Adrenal gland (tissue), 19 donors: ENCODE measurements around the gene CGGBP1. TPM values are rescaled to one million over a fixed set of nuclear protein-coding genes. Genes with fewer than 3 reads are reported as not detected.
A peak's percentile ranks its signal among the peaks of the same experiment; 100 is the strongest.

Source experiments
- DNase-seq, 7 donors: peaks; one replicate each; pipeline ENCODE4 v3.0.0-alpha.2; 2019 to 2020
- H3K27ac ChIP-seq, 5 donors: fragments of 200-600 bp; sonication (generic) in 4 of 5; 1 replicate in 3 of 5; 2 replicates in 2 of 5; pipeline versions ENCODE4 v1.5.1 to v1.8.0; 2016 to 2020; ENCODE audit warnings: mild to moderate bottlenecking in 1 of 5
- H3K27me3 ChIP-seq: fragments of 200-600 bp; 2 replicates; pipeline ENCODE4 v1.8.0; 2021
- H3K36me3 ChIP-seq, 2 donors: fragments of 200-600 bp; replicated peaks in 1 of 2; 1 replicate in 1 of 2; 2 replicates in 1 of 2; pipeline versions ENCODE4 v1.5.1 to v1.8.0; 2018 to 2022
- H3K4me1 ChIP-seq, 2 donors: fragments of 200-600 bp; replicated peaks in 1 of 2; 1 replicate in 1 of 2; 2 replicates in 1 of 2; pipeline versions ENCODE4 v1.5.1 to v1.8.0; 2018 to 2021
- H3K4me3 ChIP-seq, 4 donors: fragments of 200-600 bp; sonication (generic) in 3 of 4; one replicate each; pipeline ENCODE4 v1.5.1; 2016 to 2018
- H3K9me3 ChIP-seq, 3 donors: fragments of 200-600 bp; sonication (generic) in 1 of 3; replicated peaks in 1 of 3; 1 replicate in 2 of 3; 2 replicates in 1 of 3; pipeline versions ENCODE4 v1.5.1 to v1.8.0; 2016 to 2021
- POLR2A ChIP-seq, 2 donors: fragments of 450-650 bp; IDR thresholded peaks; one replicate each; pipeline ENCODE4 v1.6.1; 2017; ENCODE audit warnings: antibody characterized with exemption in 2 of 2, mild to moderate bottlenecking in 2 of 2, moderate library complexity in 1 of 2
- WGBS, 4 donors: extraction: QIAGEN DNeasy Blood & Tissue Kit in 2 of 4; methylation state at CpG; one replicate each; pipeline versions ENCODE4 v1.1.5 to v1.1.7; 2013 to 2017; 5-methylcytosine and 5-hydroxymethylcytosine counted together
- intact Hi-C, 2 donors: fragments of 100-400 bp; cut with DNase I; formaldehyde crosslinking; loops; one replicate each; pipeline versions ENCODE4 v1.14.1 to v1.15.0; 2022 to 2023
- long read RNA-seq, 10 donors: library from polyadenylated mRNA in 3 of 10; unstranded in 2 of 10; stranded (forward) in 1 of 10; transcript quantifications; one replicate each; pipeline ENCODE4 v2.0.0 and lab custom pipeline, GENCODE V29; 2021 to 2026
- polyA plus RNA-seq, 3 donors: library from polyadenylated mRNA; stranded (reverse); fragments of 200-250 nt in 2 of 3; fragments of 350-450 nt in 1 of 3; fragmentation: Illumina TruSeq in 1 of 3; extraction: RNeasy Lipid Tissue Mini Kit (QIAGEN cat#74804) in 1 of 3; gene quantifications; one replicate each; pipeline ENCODE4 v1.2.3, GENCODE V29; 2013 to 2014
- total RNA-seq, 9 donors: library from RNA; depleted of rRNA in 4 of 9; stranded (reverse); fragments of >200 nt in 4 of 9; fragments of 120-200 nt in 1 of 9; fragmentation: NEBNext Ultra II Directional in 1 of 9; extraction: Animal tissue kit (Norgen Biotek cat#: 25700) in 1 of 9; gene quantifications; one replicate each; pipeline versions ENCODE4 v1.1.0 to v1.2.4, GENCODE V29; 2013 to 2023
- TF ChIP-seq, protein P1 (sequence below), 6 experiments: fragments of 450-650 bp in 4 of 6; fragments of 200-600 bp in 2 of 6; sonication (generic) in 1 of 6; IDR thresholded peaks; 1 replicate in 5 of 6; 2 replicates in 1 of 6; pipeline versions ENCODE4 v1.5.1 to v1.8.0; 2016 to 2021; ENCODE audit warnings: antibody characterized with exemption in 6 of 6, mild to moderate bottlenecking in 2 of 6, moderate library complexity in 1 of 6
- donor health status: healthy with polysubstance abuse.
- donor health status: Bipolar disorder and iron deficiency.
- donor health status: DM: yes; HTN: yes; CAD: no.
- donor health status: DM: no; HTN: no; CAD: no.
- donor health status: DM: no; HTN: no; CAD: no.
- donor health status: DM: yes; HTN: yes; CAD: no.

CGGBP1 gene, protein sequence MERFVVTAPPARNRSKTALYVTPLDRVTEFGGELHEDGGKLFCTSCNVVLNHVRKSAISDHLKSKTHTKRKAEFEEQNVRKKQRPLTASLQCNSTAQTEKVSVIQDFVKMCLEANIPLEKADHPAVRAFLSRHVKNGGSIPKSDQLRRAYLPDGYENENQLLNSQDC
- total RNA-seq = 10 to 100 TPM; 36.7 to 83.6 (median 55.7) TPM
- 10 to 100 TPM; 35.7 to 56.5 (median 52.0) TPM for polyA plus RNA-seq
- long read RNA-seq, donor 1, full-length matches to known transcripts = 55 of 55 reads
- long read RNA-seq, donor 1, partial matches to known transcripts = 0 of 55 reads
- long read RNA-seq, donor 1, other reads (novel, unspliced or antisense) = 0 of 55 reads
- long read RNA-seq, donor 2, full-length matches to known transcripts = 46 of 46 reads
- long read RNA-seq, donor 2, partial matches to known transcripts = 0 of 46 reads
- long read RNA-seq, donor 2, other reads (novel, unspliced or antisense) = 0 of 46 reads
- long read RNA-seq, donor 3, full-length matches to known transcripts = 53 of 53 reads
- long read RNA-seq, donor 3, partial matches to known transcripts = 0 of 53 reads
- long read RNA-seq, donor 3, other reads (novel, unspliced or antisense) = 0 of 53 reads
- long read RNA-seq, donor 4, full-length matches to known transcripts = 14 of 14 reads
- long read RNA-seq, donor 4, partial matches to known transcripts = 0 of 14 reads
- long read RNA-seq, donor 4, other reads (novel, unspliced or antisense) = 0 of 14 reads
- long read RNA-seq, donor 5, full-length matches to known transcripts = 70 of 75 reads
- long read RNA-seq, donor 5, partial matches to known transcripts = 4 of 75 reads
- long read RNA-seq, donor 5, other reads (novel, unspliced or antisense) = 1 of 75 reads
- long read RNA-seq, donor 6, full-length matches to known transcripts = 6 of 9 reads
- long read RNA-seq, donor 6, partial matches to known transcripts = 0 of 9 reads
- long read RNA-seq, donor 6, other reads (novel, unspliced or antisense) = 3 of 9 reads
- long read RNA-seq, donor 7, full-length matches to known transcripts = 34 of 34 reads
- long read RNA-seq, donor 7, partial matches to known transcripts = 0 of 34 reads
- long read RNA-seq, donor 7, other reads (novel, unspliced or antisense) = 0 of 34 reads
- long read RNA-seq, donor 8, full-length matches to known transcripts = 65 of 72 reads
- long read RNA-seq, donor 8, partial matches to known transcripts = 7 of 72 reads
- long read RNA-seq, donor 8, other reads (novel, unspliced or antisense) = 0 of 72 reads
- long read RNA-seq, donor 9, full-length matches to known transcripts = 76 of 76 reads
- long read RNA-seq, donor 9, partial matches to known transcripts = 0 of 76 reads
- long read RNA-seq, donor 9, other reads (novel, unspliced or antisense) = 0 of 76 reads
- long read RNA-seq, donor 10, full-length matches to known transcripts = 42 of 42 reads
- long read RNA-seq, donor 10, partial matches to known transcripts = 0 of 42 reads
- long read RNA-seq, donor 10, other reads (novel, unspliced or antisense) = 0 of 42 reads

DNA sequence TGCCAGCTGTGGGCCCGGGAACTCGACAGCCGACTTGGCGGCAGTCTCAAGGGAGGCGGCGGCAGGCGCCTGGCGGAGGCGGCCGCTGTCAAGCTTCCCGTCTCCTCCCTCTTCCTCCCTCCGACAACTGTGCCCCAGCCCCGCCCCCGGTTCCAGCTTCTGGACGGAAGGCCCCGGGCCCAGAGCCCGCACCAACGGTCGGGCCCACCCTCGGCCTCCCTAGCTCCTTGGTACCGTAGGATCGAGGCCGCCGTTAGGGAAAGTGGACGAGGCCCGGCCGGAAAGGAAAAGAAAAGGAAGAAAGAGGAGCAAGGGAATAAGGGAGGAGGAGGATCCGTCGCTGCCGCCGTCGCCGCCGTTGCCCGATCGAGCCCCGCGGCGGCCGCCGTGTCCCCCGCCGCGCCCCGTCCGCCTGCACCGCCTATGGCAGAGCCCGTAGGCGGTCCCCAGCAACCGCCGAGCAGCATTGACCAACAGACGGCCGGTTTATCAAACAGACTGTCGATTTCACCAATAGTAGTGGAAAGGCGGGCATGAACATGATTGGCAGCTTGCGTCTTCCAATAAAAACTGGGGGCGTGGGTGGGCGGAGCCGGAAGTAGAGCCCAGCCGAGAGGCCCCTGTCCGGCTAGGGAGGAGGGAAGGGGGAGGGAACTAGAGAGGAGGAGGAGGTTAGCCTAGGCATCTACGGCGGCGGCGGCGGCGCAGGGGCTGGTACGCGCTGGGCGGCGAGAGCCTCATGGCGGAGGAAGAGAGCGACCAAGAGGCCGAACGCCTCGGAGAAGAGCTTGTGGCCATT, at the start of gene CGGBP1, which contains the start of gene ZNF654:
Gene CGGBP1 (minus strand): TSS at position 425 of the 799 bp plus-strand sequence. CDS start 3,029 bp downstream, outside the sequence.
Gene ZNF654 (plus strand): TSS at position 675 of the 799 bp plus-strand sequence. CDS start 65 bp downstream, at position 740.
- Histone ChIP-seq H3K4me3 (peak within 1 kb of the TSS; percentile 66 to 86 (median 80)), H3K9me3 (no peaks in the 10 kb centered on the region), H3K36me3 (peaks cover 0 to 15% of the 10 kb centered on the region in 2 donors), H3K27ac (peak within 1 kb of the TSS; percentile 94 to 97 (median 96)), H3K4me1 (peaks cover 14 to 52% of the 10 kb centered on the region in 2 donors), H3K27me3 (no peaks in the 10 kb centered on the region)
- peak; percentile 99 to 100 (median 99) for DNase-seq
- intact Hi-C loops = no loop called here
- TF ChIP-seq POLR2A (IDR thresholded peaks at IDR 0.05) = peak; percentile 74 to 93
- TF ChIP-seq, protein P1, sequence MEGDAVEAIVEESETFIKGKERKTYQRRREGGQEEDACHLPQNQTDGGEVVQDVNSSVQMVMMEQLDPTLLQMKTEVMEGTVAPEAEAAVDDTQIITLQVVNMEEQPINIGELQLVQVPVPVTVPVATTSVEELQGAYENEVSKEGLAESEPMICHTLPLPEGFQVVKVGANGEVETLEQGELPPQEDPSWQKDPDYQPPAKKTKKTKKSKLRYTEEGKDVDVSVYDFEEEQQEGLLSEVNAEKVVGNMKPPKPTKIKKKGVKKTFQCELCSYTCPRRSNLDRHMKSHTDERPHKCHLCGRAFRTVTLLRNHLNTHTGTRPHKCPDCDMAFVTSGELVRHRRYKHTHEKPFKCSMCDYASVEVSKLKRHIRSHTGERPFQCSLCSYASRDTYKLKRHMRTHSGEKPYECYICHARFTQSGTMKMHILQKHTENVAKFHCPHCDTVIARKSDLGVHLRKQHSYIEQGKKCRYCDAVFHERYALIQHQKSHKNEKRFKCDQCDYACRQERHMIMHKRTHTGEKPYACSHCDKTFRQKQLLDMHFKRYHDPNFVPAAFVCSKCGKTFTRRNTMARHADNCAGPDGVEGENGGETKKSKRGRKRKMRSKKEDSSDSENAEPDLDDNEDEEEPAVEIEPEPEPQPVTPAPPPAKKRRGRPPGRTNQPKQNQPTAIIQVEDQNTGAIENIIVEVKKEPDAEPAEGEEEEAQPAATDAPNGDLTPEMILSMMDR (IDR thresholded peaks at IDR 0.05) = no peak
- 0 to 1% (median 1%) methylated on average over 40 to 76 of the region's 76 CpGs for WGBS, 4 donors

DNA sequence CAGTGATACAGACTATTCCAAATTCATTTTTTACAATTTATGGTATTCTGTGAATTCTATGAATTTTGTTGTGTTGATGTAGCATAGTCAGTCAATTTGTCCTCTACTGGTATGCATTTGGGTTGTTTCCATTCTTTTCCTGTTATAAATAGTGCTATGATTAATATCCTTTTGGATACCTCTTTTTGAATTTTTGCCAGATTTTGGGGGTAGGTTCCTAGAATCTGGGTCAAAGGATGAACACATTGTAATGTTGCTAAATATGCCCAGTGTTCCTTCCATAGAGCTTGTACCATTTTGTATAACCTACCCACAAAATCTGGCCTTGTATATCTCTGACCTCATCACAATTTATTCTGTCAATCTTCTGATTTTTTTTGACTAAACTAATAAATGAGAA, 46.5 kb upstream of the CGGBP1 start:
- H3K4me1 ChIP-seq = peaks cover 0 to 9% of the 10 kb centered on the region in 2 donors
- no peak overlapping the region for H3K27ac ChIP-seq
- no peaks in the 10 kb centered on the region for H3K36me3 ChIP-seq
- H3K9me3 ChIP-seq = no peaks in the 10 kb centered on the region
- no peaks in the 10 kb centered on the region for H3K27me3 ChIP-seq
- intact Hi-C loops = no loop called here
- DNase-seq = no peak
- no peak for TF ChIP-seq POLR2A (IDR thresholded peaks at IDR 0.05)
- TF ChIP-seq, protein P1 (IDR thresholded peaks at IDR 0.05) = no peak
- H3K4me3 ChIP-seq = no peak overlapping the region

DNA sequence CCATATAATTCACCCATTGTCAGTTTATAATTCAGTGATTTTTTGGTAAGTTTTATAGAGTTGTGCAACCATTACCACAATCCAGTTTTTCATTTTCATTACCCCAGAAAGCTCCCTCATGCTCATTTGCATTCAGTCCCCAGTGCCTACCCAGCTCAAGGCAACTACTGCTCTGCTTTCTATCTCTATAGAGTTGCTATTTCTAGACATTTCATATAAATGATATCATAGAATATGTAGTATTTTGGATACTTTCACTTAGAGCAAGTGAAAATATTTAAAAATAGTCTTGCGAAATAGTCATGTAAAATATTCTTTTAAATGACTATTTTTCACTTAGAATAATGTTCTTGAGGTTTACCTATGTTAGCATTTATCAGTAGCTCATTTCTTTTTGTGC, 42.3 kb upstream of the CGGBP1 start:
- DNase-seq = no peak
- Histone ChIP-seq H3K27ac (no peak overlapping the region), H3K4me3 (no peak overlapping the region), H3K36me3 (no peaks in the 10 kb centered on the region), H3K4me1 (peaks cover 0 to 9% of the 10 kb centered on the region in 2 donors), H3K9me3 (no peaks in the 10 kb centered on the region), H3K27me3 (no peaks in the 10 kb centered on the region)
- TF ChIP-seq, protein P1 (IDR thresholded peaks at IDR 0.05) = no peak
- TF ChIP-seq POLR2A (IDR thresholded peaks at IDR 0.05) = no peak
- WGBS, 4 donors = 98 to 100% (median 99%) methylated on average over 1 of the region's 1 CpG
- intact Hi-C loops = no loop called here
